GM18867 (cell line): ENCODE data around the gene RBP4.

Source experiments
- ATAC-seq: cut with Tn5 transposase; IDR thresholded peaks from one replicate; pipeline ENCODE4 v1.9.1; 2021; ENCODE audit warnings: mild to moderate bottlenecking, moderate library complexity; ENCODE audit not compliant: unreplicated experiment

Gene RBP4

DNA sequence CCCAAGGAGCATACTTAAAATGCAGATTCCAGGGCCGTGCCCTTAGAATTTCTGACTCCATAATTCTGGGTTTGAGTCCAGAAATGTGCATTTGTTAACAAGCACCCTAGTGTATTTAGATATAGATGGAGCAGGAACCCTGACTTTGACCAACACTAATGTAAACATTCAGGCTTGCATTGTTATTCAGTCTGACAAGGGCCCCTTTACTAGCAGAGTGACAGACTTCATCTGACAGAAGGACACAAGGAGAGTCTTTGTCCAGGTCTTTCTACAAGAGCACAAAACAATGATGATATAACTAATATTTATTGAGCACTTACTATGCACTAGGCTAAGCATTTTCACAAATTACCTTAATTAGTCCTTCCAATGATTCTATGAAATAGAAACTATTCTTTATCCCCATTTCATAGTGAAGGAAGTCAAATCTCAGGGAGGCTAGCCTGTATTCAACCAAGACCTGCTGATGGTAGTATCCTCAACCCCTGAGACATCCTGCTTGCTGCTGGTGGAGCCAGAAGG lies 3.9 kb downstream of the RBP4 start:
- ATAC-seq = no peak

DNA sequence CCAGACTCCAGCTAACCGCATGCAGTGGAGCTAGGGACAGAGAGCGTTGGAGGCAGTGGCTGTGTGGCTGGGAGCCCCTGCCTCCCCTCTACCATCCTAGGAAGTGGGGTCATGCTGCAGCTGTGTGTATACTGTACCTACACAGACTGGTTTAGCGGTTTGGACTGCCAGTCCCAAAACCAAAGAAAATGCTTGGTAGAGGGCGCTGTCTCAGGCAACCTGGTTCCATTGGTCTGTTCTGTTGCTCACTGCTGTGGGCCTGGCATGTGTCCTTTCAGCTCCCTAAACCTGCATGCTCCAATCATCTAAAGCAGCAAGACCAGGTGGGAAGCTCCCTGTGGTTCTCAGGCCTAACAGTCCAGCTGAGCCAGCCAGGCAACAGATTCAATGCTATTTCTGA lies 4.5 kb downstream of the RBP4 start:
- no peak for ATAC-seq

DNA sequence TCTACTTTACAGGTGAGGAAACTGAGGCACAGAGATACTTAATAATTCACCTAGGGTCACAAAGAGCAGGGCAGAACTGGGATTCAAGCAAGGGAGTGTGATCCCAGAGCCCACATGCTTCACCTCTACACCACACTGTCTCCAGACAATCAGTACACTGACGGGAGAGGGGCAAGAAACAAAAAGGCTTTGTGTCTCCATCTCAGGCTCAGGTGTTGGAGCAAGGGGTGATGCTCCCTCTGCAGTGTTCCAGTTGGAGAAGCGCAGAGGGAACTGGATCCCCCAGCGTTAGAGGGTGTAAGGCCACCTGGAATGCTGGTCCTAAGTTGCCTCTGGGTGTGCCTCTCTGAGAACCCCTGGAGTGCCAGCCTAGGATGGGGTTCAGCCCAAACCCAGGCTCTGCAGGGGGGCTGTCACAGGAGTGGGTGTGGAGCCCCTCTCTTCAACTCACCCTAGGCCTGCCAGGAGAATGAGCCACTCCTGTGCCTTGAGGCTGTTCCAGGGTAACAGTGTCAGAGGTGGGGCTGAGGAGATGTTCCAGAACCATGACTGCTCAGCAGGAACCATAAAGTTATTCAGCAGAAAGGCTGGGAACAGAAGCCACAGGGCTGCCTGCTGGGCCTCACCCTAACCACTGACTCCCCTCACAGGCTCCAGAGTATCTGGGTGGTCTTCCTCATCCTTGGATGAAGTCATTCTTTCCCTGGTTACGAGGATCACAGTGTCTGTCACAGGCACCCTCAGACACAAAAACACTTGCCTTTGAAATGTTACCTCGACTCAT lies 5.5 kb downstream of the RBP4 start:
- no peak for ATAC-seq

DNA sequence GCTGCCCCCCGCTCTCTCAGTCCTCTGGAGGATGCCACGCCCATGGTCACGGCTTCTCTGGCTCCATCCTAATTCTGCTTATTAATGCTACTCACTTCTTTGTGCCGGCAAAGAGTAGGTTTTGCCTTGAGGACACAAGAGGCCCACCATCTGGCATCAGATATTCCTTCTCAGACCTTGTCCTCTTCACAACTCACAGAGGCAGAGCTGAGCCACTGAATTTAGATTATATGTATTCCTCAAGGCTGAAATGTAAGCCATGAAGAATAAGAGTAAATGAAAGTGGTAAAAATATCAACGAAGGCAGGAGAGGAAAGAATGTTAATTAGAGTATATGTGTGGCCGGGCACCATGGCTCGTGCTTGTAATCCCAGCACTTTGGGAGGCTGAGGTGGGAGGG lies 6.5 kb downstream of the RBP4 start:
- ATAC-seq = no peak

DNA sequence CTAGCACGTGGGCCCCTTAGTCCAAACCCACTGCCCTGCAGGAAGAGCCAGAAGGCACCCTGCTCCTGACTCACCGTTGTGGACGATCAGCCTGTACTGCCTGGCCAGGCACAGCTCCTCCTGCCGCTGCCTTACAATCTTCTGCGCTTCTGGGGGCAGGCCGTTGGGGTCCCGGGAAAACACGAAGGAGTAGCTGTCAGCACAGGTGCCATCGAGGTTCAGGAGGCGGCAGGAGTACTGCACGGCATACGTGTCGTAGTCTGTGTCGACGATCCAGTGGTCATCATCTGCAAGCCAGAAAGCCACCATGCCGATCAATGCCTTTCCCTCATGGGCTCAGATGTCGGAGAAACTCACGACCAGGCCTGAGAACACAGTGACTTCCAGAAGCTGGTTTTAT lies 7.3 kb downstream of the RBP4 start:
- ATAC-seq = no peak

DNA sequence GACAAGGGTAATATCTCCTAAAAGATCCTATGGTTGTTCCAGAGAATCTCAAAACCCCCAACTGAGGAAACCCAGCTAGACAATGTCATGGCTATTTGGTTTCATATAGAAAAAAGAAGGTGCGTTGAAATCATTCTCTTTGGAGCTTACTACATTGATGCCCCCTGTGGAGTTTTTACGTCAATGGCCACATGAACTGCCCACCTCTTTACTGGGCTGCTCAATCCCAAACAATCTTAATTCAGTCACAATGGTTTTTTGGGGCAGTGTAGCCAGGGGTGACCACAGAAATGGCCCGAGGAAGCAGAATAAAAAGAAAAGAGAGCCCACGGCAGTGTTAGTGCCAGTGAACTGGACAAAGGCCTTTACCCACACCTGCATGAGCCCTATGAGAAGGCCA lies 7.8 kb downstream of the RBP4 start:
- no peak for ATAC-seq

DNA sequence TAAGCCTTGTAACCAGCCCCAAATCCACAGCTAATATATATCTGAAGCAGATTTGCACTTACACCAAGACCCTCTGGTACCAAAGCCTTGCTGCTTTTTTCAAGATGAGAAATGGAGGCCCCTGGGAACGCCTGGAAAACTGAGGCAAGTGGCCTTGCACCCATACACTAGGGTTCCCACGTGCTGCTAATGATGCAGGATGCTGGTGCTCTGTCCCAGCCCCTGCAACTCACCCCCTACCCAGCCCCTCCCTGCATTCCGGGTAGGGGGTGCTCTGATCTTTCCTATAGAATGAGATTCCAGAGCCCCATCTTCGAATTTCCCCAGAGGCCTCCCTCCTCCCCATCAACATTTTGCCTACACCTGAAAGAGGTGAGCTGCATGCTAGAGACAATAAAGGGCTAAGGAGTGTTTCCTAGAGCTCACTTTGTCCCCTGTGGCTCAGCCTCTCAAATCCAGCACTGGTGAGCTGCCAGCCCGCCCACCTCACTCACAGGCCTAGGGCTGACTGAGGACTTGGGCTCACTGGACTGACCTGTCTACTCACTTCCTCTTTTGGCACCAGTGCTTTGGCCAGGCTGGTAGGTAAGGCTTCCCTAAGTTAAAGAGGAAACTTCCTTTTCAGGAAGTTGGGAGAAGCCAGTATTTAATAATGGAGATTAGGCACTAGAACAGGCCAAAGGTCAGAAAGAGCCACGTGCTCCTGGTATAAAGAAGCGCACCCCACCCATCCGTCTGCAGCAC lies 9.8 kb downstream of the RBP4 start:
- ATAC-seq = no peak

DNA sequence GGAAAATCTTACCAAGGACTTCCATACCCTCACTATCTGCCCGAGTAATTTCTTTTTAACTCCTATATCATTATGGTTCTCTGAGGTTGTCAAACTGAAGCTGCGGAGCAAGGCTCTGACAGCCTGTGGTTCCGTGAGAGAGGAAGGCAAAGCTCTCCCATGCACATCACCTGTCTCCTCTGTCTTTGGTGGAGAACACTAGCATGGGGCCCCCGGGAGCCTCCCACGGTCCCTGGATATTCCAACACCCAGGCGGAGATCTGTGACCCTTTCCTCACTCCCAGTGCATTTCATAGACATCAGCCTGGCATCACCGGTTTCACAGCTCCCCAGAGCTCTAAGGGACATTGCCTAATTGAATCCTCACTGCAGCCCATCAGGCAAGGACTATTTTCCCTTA lies 10.4 kb downstream of the RBP4 start:
- no peak for ATAC-seq

DNA sequence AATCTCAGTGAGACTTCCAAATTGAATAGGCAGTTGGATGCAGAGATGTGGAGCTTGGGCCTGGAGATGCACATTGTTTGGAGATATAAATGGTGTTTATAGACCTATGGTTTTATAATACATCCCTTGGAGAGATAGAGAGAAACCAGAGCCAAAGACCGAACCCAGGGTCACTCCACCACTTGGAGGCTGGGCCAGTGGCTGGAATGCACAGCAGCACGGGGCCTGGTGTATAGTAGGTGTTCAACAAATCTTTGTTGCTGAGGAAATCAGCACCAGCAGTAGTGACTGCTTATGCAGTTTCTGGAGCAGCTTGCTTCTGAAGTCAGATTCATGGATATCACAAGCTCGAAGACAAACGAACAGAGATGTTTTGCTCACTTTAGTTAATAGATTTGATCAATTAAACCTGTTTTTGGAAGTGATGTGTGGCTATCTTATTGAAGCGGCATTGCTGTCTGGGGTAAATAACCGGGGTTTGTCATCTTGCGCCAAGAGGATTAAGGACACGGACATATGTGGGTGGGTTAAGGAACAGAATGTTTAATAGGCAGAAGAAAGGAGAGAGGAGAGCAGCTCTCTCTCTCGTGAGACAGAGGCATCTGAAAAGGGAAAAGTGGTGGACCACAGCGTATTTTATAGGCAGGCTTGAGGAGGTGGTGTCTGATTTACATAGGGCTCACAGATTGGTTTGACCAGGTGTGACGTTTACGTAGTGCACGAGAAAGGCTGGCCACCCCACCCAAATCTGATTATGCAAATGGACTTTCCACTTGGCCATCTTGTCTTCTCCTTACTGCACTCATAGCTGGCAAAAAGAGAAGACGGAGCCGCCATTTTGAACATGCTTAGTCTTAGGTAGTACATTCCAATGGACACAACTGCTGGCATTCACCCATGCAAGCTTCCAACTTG lies 11.1 kb downstream of the RBP4 start:
- no peak for ATAC-seq

DNA sequence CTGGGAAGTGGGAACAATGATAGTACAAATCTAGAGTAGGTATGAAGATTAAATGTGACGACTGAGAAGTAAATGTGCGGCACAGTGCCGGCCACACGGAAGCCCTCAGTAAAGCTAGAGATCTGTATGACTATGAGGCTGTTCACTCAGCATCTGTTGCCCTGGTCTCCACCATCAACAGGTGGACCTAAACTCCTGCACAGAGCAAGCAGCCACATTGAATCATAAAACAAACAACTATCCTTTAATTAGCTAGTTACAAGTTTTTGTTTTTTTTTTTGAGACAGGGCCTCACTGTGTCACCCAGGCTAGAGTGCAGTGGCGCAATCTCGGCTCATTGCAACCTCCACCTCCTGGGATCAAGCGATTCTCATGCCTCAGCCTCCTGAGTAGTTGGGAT lies 16.6 kb downstream of the RBP4 start:
- no peak for ATAC-seq

DNA sequence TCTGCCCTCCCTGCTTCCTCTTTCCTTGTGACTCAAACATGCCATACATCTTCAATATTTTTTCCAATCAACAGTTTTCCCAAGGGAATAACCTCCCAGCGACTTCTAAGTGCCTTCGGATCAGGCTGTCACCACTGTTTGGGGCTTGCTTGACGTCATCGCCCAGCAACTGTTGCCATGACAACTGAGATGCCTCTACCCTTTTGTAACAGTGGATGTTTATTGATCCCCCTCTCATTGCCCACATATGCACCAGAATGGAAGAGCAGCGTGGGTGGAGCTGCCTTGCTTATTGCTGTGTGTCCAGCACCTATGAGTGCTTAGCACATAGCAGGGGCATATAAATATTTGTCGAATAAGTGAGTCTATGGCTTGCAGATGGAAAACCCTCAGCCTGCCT lies 20.2 kb downstream of the RBP4 start:
- ATAC-seq = no peak

DNA sequence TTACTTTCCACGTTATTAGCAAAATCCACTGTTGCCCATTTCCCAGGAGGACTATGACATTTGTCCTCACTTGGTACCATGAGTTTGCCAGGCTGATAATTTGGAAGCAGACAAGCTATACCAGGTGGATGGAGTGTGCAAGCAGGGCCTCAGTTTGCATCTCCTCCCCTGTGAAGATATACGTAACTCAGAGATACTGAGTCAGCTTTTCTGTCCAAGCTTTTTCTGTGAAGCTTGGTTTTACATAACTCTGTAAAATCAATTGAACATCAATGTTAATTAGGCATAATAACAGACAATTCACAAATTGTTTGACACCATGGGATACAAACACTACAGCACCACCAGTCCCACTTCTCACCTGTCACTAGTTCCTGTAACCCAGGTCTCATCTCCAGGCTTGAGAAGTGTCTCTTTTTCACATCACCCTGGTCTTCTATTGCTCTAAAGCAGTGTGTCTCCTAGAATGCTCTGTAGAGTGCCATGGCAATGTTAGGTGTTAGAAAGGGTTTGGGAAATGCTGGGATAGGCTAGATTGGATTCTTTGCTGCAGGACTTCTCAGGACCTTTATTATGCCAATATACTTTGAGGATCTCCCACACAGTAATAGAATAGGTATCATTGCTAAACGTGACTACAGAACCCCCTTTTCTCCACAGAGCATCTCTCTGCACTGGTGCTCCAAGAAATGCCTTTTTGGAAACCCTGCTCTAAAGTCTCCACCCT lies 20.9 kb downstream of the RBP4 start:
- ATAC-seq = no peak

DNA sequence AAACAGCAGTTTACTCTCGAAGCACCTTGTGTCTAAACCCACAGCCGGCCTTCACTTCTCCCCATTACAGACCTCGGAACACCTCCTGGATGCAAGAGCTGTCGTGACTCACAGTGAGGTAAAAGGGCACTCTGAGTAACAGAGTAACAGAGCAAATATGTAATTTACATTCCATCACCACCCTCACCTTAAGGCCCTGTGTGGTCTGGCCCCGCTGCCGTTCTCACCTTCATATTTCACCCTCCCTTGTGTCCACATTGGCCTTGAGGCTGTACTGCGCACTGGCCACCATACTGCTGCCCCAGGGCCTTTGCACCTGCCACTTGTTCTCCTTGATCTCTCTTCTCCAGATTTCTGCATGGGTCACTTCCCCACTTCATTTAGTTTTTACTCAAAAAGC lies 21.9 kb downstream of the RBP4 start:
- no peak for ATAC-seq

DNA sequence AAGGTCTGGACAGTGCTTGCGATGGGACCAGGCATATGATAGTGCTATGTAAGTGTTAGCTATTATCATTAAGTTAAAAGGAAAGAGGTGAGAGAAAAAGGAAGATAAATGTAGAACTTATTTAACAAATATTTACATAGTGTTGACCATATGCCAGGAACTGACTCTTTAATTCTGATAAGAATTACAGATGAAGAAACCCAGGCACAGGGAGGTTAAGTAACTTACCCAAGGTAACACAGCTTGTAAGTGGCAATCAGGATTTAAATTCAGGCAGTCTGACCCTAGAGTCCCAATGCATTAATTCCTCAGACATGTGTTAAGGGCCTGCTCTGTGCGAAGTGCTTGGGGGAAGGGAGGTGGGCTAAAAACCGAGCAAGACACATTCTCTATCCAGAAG lies 23.5 kb downstream of the RBP4 start:
- ATAC-seq = no peak

DNA sequence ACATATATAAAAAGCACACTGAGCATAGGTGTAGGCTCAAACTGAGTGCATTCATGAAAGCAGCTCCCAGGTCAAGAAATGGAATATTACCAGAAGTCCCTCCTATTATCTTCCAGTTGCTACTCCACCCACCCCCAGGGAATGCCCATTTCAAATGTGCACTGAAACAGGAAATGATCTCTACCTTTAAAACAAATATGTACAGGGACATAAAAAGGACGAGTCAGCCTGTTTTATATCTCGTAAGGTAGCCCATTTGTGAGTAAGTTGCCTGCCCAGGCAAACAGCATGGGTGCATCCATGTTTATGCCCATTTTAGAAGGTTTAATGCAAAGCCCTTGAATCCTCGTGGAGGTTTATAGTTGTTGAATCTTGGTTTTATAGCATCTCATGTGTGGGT lies 24.1 kb downstream of the RBP4 start:
- no peak for ATAC-seq

DNA sequence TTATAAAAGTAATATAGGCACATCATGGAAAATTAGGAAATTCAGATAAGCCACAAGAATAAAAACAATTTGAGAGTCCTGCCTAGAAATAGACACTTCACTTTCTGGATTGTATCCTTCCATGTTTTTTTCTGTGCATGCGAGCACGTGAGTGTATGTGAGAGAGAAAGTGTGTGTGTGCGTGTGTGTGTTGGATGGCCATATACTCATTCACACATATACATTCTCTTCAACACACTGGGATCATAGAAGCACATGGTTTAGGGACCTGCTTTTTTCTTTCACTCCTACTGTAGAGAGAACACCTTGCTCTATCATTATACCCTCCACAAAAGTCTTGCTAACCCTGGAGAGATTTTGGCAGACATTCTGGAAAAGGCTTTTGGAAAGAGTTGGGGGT lies 27.1 kb downstream of the RBP4 start:
- ATAC-seq = no peak

DNA sequence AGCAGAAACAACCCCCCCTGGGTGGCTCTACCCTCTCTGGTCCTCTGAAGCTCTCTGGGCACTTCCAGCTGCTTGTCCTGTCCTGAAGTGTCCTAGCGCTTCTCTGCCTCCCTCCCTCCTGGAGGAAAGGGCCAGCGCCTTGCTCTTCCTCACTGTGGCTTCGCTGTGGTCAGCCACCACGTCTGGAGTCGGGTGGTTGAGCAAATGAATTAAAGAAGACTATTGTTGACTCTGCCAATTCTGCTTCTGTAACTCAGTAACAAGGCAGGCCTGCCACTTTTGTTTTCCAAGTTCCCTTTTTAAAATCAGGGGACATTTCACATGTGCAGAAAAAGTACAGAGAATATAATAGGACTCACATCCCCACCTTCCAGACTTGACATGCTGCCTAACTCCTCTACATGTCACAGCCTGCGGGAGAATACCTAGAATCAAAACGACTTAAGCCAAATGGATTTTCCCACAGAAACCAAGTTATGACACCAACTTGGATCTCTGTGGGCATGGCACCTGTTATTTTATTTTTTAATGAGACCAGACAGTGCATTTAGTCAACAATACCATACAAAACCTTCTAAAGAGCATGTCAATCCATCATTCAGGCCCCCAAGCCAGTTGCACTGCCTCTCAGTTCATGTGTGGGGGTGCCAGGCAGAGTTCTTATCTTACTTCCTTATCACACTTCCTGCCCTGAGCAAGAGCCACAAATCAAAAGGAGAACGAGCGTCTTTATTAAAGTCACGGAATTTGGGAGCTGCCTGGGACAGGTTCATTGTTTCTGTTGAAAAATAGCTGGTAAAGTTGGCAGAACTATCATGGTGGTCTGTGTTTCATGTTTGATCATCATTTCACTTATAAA lies 27.8 kb downstream of the RBP4 start:
- ATAC-seq = no peak

DNA sequence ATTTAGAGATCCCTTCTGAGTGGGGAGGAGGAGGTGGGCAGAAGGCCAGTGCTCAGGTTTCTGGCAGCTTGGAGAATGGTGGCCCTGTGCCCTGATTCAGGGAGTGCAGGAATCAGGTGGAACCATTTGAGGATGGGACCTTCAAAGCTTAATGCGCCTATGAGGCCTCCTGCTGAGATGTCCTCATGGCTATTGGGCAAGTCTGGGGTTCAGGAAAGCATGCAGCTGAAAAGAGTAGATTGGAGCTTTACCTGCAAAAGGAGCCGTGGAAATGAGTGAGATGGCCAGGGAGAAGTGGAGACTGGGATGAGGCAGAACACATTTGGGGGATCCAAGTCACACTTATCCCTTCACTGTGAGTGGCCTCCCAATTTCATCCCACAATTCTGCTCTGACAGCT lies 28.4 kb downstream of the RBP4 start:
- ATAC-seq = no peak

DNA sequence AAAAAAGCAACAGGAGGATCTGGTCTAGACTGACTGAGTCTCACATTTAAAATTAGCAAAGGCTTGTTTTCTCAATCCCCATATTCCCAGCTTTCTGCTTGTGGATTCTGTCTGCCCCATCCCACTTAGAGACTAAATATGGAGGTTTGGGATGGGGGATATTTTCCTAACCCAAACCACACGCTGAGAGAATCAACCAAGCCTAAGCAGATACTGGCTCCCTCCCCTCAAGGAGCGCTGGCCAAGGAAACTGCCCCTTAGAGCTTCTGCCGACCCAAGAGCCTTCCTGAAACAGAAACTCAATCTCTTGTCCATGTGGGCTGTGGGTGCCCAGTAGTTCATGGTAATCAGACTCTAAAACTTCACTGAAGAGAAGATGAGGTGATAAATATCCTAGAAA lies 30.7 kb downstream of the RBP4 start:
- no peak for ATAC-seq

DNA sequence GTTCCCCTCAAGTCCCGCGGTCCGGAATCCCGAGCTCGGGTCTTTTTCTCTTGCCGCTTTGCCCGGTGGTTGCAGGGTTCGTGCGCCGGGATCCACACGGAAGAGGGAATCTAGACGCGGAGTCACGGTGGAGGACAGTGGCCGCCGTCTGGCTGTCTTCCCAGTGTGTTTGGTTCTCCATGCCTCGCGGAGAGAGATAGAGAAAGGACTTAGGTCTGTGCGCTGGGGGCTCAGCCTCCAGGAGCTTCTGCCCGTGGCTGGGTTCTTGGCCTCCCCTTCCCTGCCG lies 33.0 kb downstream of the RBP4 start:
- no peak for ATAC-seq
